Panc1 (cell line): ENCODE results near the gene TUBB4B.

Experiments used
- CTCF ChIP-seq: fragments of 450-650 bp; IDR thresholded peaks from 2 replicates; pipeline ENCODE4 v1.5.1; 2017; ENCODE audit warnings: mild to moderate bottlenecking
- POLR2AphosphoS5 ChIP-seq: IDR thresholded peaks from 2 replicates; pipeline ENCODE4 v1.6.1; 2012; ENCODE audit warnings: mild to moderate bottlenecking, low read depth, low read length, moderate library complexity
- REST ChIP-seq, 2 experiments: IDR thresholded peaks; 2 replicates each; pipeline ENCODE4 v1.6.1; 2011 to 2012; ENCODE audit warnings: low read depth in 2 of 2, control low read depth in 1 of 2, low read length in 1 of 2, mild to moderate bottlenecking in 1 of 2, moderate library complexity in 1 of 2; ENCODE audit not compliant: insufficient read depth in 1 of 2
- SIN3A ChIP-seq: IDR thresholded peaks from 2 replicates; pipeline ENCODE4 v1.6.1; 2012; ENCODE audit warnings: low read depth, mild to moderate bottlenecking, low read length, moderate library complexity, borderline replicate concordance; ENCODE audit not compliant: insufficient read depth
- TCF7L2 ChIP-seq: IDR thresholded peaks from 2 replicates; pipeline ENCODE4 v1.6.1; 2011; ENCODE audit warnings: mild to moderate bottlenecking, low read depth, low read length, inconsistent platforms

GRCh38 chr9:137275203-137275587 is 34.1 kb downstream of the TUBB4B start:
- no peak for TF ChIP-seq CTCF
- no peak for TF ChIP-seq REST (IDR thresholded peaks at IDR 0.05; ENCODE audit: insufficient read depth in 1 of 2, low read depth in 2 of 2, low read length in 1 of 2)
- no peak for TF ChIP-seq POLR2AphosphoS5
- no peak for TF ChIP-seq TCF7L2
- no peak for TF ChIP-seq SIN3A
